T-helper 17 cell (primary cell): ENCODE data around the gene RCCD1. TPM values are rescaled to one million over a fixed set of nuclear protein-coding genes. Genes with fewer than 3 reads are reported as not detected.

Experiments
- ATAC-seq: fragments of 150-1000 bp; cut with Tn5 transposase; 2 replicates; pipeline ENCODE4 v1.10.0; 2021; ENCODE audit warnings: mild to moderate bottlenecking, moderate library complexity
- DNase-seq, 3 donors: peaks; one replicate each; pipeline versions ENCODE4 v3.0.0 to v3.0.0-alpha.2; 2020 to 2021
- H3K9me3 ChIP-seq: one replicate; pipeline ENCODE4 v1.7.0; 2013; ENCODE audit warnings: low read length, mild to moderate bottlenecking; ENCODE audit not compliant: control insufficient read depth, poor library complexity, severe bottlenecking
- H3K27ac Mint-ChIP-seq: one replicate; pipeline ENCODE4 v1.8.0; 2022; ENCODE audit warnings: mild to moderate bottlenecking, moderate library complexity, mixed read lengths
- H3K27me3 Mint-ChIP-seq: one replicate; pipeline ENCODE4 v1.8.0; 2022; ENCODE audit warnings: mixed read lengths
- H3K36me3 Mint-ChIP-seq: one replicate; pipeline ENCODE4 v1.8.0; 2022; ENCODE audit warnings: low read depth, mixed read lengths
- H3K4me1 Mint-ChIP-seq: one replicate; pipeline ENCODE4 v1.8.0; 2022; ENCODE audit warnings: mild to moderate bottlenecking, mixed read lengths
- H3K4me3 Mint-ChIP-seq: one replicate; pipeline ENCODE4 v1.8.0; 2022; ENCODE audit warnings: mild to moderate bottlenecking, moderate library complexity, mixed read lengths
- total RNA-seq, 4 donors: library from RNA in 2 of 4; stranded (reverse) in 2 of 4; gene quantifications; one replicate each; pipeline ENCODE4 v1.2.3 and lab custom pipeline; 2022 to 2026

RCCD1 gene
- total RNA-seq, 2 donors from 2014 or later, result 3.7 to 5.3 TPM

GRCh38 chr15:91001209-91001608 is 46.5 kb downstream of the RCCD1 start:
- Mint-ChIP-seq H3K27ac (peak overlapping the region; percentile 21), H3K36me3 (peaks cover 9% of the 10 kb centered on the region), H3K4me3 (no peak overlapping the region), H3K27me3 (no peaks in the 10 kb centered on the region), H3K4me1 (peaks cover 6% of the 10 kb centered on the region)
- no peaks in the 10 kb centered on the region for H3K9me3 ChIP-seq
- ATAC-seq (no peak), DNase-seq (no peak)

DNA sequence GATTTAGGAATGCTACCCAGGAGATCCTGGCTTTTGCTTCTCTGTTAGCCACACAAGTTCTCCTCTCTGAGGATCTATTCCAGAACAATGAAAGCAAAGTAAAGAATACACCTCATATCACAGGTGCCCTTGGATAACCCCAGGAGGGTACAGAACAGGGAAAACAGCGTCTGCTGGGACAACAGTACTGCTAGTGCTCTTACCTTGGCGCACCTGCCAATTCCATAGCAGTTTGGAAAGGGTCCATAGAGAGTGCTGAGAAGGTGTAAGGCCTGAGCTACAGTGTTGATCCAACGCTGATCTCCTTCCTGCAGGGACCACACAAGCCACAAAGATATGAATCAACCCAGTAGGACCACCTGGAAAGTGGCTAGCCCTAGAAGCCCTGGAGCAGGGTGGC is 52.6 kb downstream of the RCCD1 start:
- DNase-seq (no peak), ATAC-seq (no peak)
- no peaks in the 10 kb centered on the region for H3K9me3 ChIP-seq
- H3K36me3 Mint-ChIP-seq, result peaks cover 19% of the 10 kb centered on the region
- no peaks in the 10 kb centered on the region for H3K27me3 Mint-ChIP-seq
- H3K4me3 Mint-ChIP-seq, result no peak overlapping the region
- H3K27ac Mint-ChIP-seq, result peak overlapping the region; percentile 19
- H3K4me1 Mint-ChIP-seq, result peaks cover 11% of the 10 kb centered on the region

Other genes starting within 250 kb of the RCCD1 start
- 1 to 10 TPM; 7.8 to 8.8 TPM for gene BLM, start 237.5 kb upstream of the RCCD1 start, total RNA-seq
- gene FURIN, start 86.3 kb upstream of the RCCD1 start, total RNA-seq, result 100 to 1,000 TPM; 133 to 260 TPM
- gene FES, start 70.4 kb upstream of the RCCD1 start, total RNA-seq, result 10 to 100 TPM in 1 of 2 donors, 1 to 10 TPM in 1; 6.0 to 12.7 TPM
- gene MAN2A2, start 51.6 kb upstream of the RCCD1 start, total RNA-seq, result 100 to 1,000 TPM; 159 to 186 TPM
- gene HDDC3, start 22.3 kb upstream of the RCCD1 start, total RNA-seq, result 10 to 100 TPM; 11.1 to 12.9 TPM
- 10 to 100 TPM; 36.9 to 38.3 TPM for gene UNC45A, start 19.6 kb upstream of the RCCD1 start, total RNA-seq
- gene PRC1, start 39.7 kb downstream of the RCCD1 start, total RNA-seq, result 10 to 100 TPM; 19.9 to 40.6 TPM
- gene VPS33B, start 67.7 kb downstream of the RCCD1 start, total RNA-seq, result 10 to 100 TPM; 19.2 to 23.6 TPM
- gene SV2B, start 145.4 kb downstream of the RCCD1 start, total RNA-seq, result under 1 TPM in 1 of 2 donors, not detected in 1; 0.10 TPM